K562 (cell line): ENCODE results near the gene P3H1. TPM values are rescaled to one million over a fixed set of nuclear protein-coding genes. Genes with fewer than 3 reads are reported as not detected.

Experiments used
- ATF3 ChIP-seq, 2 experiments: fragments of 450-650 bp in 1 of 2; sonication (generic) in 1 of 2; formaldehyde crosslinking in 1 of 2; IDR thresholded peaks in 1 of 2; conservative IDR thresholded peaks in 1 of 2; 2 replicates each; pipeline versions ENCODE4 v1.6.1 to v1.8.1; 2016 to 2023; ENCODE audit warnings: mild to moderate bottlenecking in 2 of 2, moderate library complexity in 2 of 2, inconsistent platforms in 1 of 2, missing genetic modification reagents in 1 of 2
- ELF1 ChIP-seq: fragments of 200-800 bp; sonication (Bioruptor generic); IDR thresholded peaks from 2 replicates; pipeline ENCODE4 v1.6.1; 2016; ENCODE audit warnings: missing genetic modification characterization, missing compliant biosample characterization
- ESRRA ChIP-seq: fragments of 450-650 bp; IDR thresholded peaks from 2 replicates; pipeline ENCODE4 v1.6.1; 2014; ENCODE audit warnings: low read depth, mild to moderate bottlenecking, moderate library complexity, borderline replicate concordance
- ESRRB ChIP-seq: fragments of 250-450 bp; sonication (Bioruptor Pico); IDR thresholded peaks from 2 replicates; pipeline ENCODE4 v1.5.0; 2020; ENCODE audit warnings: mild to moderate bottlenecking, moderate library complexity, borderline replicate concordance
- ETV5 ChIP-seq: sonication (generic); formaldehyde crosslinking; IDR thresholded peaks from 2 replicates; pipeline ENCODE4 v1.4.0; 2020; ENCODE audit warnings: low read depth, mild to moderate bottlenecking, missing genetic modification reagents
- ETV6 ChIP-seq, 3 experiments: fragments of 150-350 bp in 1 of 3; sonication (generic) in 1 of 3; formaldehyde crosslinking in 1 of 3; IDR thresholded peaks; 2 replicates each; pipeline versions ENCODE4 v1.6.1 to v1.8.0; 2014 to 2022; ENCODE audit warnings: borderline replicate concordance in 2 of 3, low read depth in 2 of 3, antibody characterized with exemption in 1 of 3, low read length in 1 of 3, mild to moderate bottlenecking in 1 of 3, missing genetic modification reagents in 1 of 3
- JUND ChIP-seq, 2 experiments: IDR thresholded peaks; 2 replicates in 1 of 2; 3 replicates in 1 of 2; pipeline ENCODE4 v1.6.1; 2011; ENCODE audit warnings: borderline replicate concordance in 2 of 2, low read depth in 2 of 2, low read length in 2 of 2, improper control_type of control experiment in 1 of 2, missing biosample characterization in 1 of 2, missing genetic modification characterization in 1 of 2, missing genetic modification reagents in 1 of 2
- KAT2B ChIP-seq: IDR thresholded peaks from one replicate; pipeline ENCODE4 v1.6.1; 2012; ENCODE audit warnings: low read depth, mild to moderate bottlenecking, control low read depth, inconsistent platforms, low read length, moderate library complexity
- KLF1 ChIP-seq: fragments of 450-650 bp; IDR thresholded peaks from 2 replicates; pipeline ENCODE4 v1.6.1; 2016; ENCODE audit warnings: missing genetic modification characterization, missing compliant biosample characterization
- POLR2H ChIP-seq: IDR thresholded peaks from 2 replicates; pipeline ENCODE4 v1.6.1; 2016; ENCODE audit warnings: missing genetic modification characterization, low read depth, mild to moderate bottlenecking, control low read depth, missing compliant biosample characterization, moderate library complexity
- PTRF ChIP-seq: fragments of 450-650 bp; IDR thresholded peaks from 2 replicates; pipeline ENCODE4 v1.6.1; 2016; ENCODE audit warnings: mild to moderate bottlenecking, missing genetic modification characterization, missing compliant biosample characterization
- RCOR1 ChIP-seq, 2 experiments: IDR thresholded peaks; 2 replicates each; pipeline ENCODE4 v1.6.1; 2012; ENCODE audit warnings: low read depth in 2 of 2, low read length in 2 of 2, borderline replicate concordance in 1 of 2, improper control_type of control experiment in 1 of 2
- TEAD2 ChIP-seq: fragments of 450-650 bp; IDR thresholded peaks from 2 replicates; pipeline ENCODE4 v1.6.1; 2016; ENCODE audit warnings: missing genetic modification characterization, control low read depth, missing compliant biosample characterization
- ZEB2 ChIP-seq: fragments of 450-650 bp; IDR thresholded peaks from 2 replicates; pipeline ENCODE4 v1.6.1; 2016
- ZNF699 ChIP-seq: fragments of 250-450 bp; sonication (Bioruptor Pico); IDR thresholded peaks from 2 replicates; pipeline ENCODE4 v1.8.0; 2021; ENCODE audit warnings: mild to moderate bottlenecking, moderate library complexity; ENCODE audit not compliant: insufficient replicate concordance
- polyA plus RNA-seq, 8 experiments: library from polyadenylated mRNA; depleted of rRNA in 4 of 8; stranded (reverse) in 5 of 8; unstranded in 3 of 8; fragments of >200 nt; fragmentation: Nextera tagmentation in 2 of 8; fragmentation: Illumina TruSeq in 1 of 8; extraction: Ambion mirVana in 2 of 8; extraction: Trizol in 1 of 8; gene quantifications; 2 replicates each; pipeline versions ENCODE4 v1.2.1 to v1.2.3, GENCODE V29; 2011 to 2014; ENCODE audit warnings: inconsistent platforms in 1 of 8, missing spikeins in 1 of 8
- total RNA-seq, 7 experiments: library from RNA; depleted of rRNA in 6 of 7; stranded (reverse); fragments of >200 nt in 6 of 7; fragmentation: Illumina TruSeq in 2 of 7; extraction: Trizol in 2 of 7; gene quantifications; 2 replicates each; pipeline versions ENCODE4 v1.2.1 to v1.2.3, GENCODE V29; 2011 to 2021; ENCODE audit warnings: low replicate concordance in 1 of 7
- TF ChIP-seq, protein P1 (sequence below), 2 experiments: fragments of 450-650 bp; formaldehyde crosslinking in 1 of 2; IDR thresholded peaks; 2 replicates each; pipeline versions ENCODE4 v1.4.0 to v1.6.1; 2014 to 2020; ENCODE audit warnings: mild to moderate bottlenecking in 2 of 2, borderline replicate concordance in 1 of 2, low read depth in 1 of 2
- TF ChIP-seq, protein P2 (sequence below): sonication (generic); formaldehyde crosslinking; IDR thresholded peaks from 2 replicates; pipeline ENCODE4 v1.8.0; 2022; ENCODE audit warnings: mild to moderate bottlenecking, missing genetic modification reagents

The P3H1 gene
- total and polyA plus RNA-seq, 9 of the 15 experiments (the other 6 are each of a cell fraction or from before 2014, with no cell fraction given), result 1.7 to 81.7 (median 45.7) TPM

DNA sequence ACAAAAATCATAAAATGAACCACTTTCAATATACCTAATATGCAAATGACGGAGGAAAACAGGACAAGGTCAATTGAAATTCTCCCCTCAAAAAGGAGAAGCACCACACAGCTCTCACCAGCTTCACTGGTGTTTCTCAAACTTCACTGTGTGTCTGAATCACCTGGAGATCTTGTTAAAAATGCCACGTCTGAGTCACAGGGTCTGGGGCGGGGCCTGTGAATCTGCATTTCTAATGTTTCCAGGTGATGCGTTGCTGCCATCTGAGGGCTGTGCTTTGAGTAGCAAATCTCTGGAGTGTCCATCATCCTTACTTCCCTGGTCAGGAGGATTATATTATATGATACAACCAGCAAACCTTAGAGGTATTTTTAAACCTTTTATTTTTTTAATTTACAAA lies 35.8 kb downstream of the P3H1 start (continued):
- TF ChIP-seq, protein P1, sequence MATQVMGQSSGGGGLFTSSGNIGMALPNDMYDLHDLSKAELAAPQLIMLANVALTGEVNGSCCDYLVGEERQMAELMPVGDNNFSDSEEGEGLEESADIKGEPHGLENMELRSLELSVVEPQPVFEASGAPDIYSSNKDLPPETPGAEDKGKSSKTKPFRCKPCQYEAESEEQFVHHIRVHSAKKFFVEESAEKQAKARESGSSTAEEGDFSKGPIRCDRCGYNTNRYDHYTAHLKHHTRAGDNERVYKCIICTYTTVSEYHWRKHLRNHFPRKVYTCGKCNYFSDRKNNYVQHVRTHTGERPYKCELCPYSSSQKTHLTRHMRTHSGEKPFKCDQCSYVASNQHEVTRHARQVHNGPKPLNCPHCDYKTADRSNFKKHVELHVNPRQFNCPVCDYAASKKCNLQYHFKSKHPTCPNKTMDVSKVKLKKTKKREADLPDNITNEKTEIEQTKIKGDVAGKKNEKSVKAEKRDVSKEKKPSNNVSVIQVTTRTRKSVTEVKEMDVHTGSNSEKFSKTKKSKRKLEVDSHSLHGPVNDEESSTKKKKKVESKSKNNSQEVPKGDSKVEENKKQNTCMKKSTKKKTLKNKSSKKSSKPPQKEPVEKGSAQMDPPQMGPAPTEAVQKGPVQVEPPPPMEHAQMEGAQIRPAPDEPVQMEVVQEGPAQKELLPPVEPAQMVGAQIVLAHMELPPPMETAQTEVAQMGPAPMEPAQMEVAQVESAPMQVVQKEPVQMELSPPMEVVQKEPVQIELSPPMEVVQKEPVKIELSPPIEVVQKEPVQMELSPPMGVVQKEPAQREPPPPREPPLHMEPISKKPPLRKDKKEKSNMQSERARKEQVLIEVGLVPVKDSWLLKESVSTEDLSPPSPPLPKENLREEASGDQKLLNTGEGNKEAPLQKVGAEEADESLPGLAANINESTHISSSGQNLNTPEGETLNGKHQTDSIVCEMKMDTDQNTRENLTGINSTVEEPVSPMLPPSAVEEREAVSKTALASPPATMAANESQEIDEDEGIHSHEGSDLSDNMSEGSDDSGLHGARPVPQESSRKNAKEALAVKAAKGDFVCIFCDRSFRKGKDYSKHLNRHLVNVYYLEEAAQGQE (IDR thresholded peaks at IDR 0.05; ENCODE audit: borderline replicate concordance), result peak; percentile 69; the same call in 1 of the 2 replicates
- TF ChIP-seq, protein P1 (CRISPR knock-in tag; IDR thresholded peaks at IDR 0.05; ENCODE audit: low read depth), result no peak
- TF ChIP-seq RCOR1 (IDR thresholded peaks at IDR 0.05; ENCODE audit: borderline replicate concordance in 1 of 2, low read depth in 2 of 2, low read length in 2 of 2) (peak in 1 of 2 experiments; percentile 43; a peak in 1 of 4 replicates), PTRF (tag) (no peak), ATF3 (IDR thresholded peaks at IDR 0.05) (peak; percentile 52), ATF3 (CRISPR knock-in tag; conservative IDR thresholded peaks at IDR 0.05) (no peak), ESRRB (CRISPR knock-in tag) (no peak), ETV6 (IDR thresholded peaks at IDR 0.05; ENCODE audit: borderline replicate concordance in 1 of 2, low read depth in 2 of 2, low read length in 1 of 2) (no peak), ETV6 (CRISPR knock-in tag; IDR thresholded peaks at IDR 0.05; ENCODE audit: borderline replicate concordance) (no peak), POLR2H (tag) (no peak), ZEB2 (0 out of 2 replicates have a peak, but pooled peaks have one; percentile 16), JUND (IDR thresholded peaks at IDR 0.05; ENCODE audit: borderline replicate concordance, low read depth, low read length) (peak; percentile 82), JUND (tag; IDR thresholded peaks at IDR 0.05; ENCODE audit: borderline replicate concordance, low read depth, low read length) (peak; percentile 82; the same call in 2 of the 3 replicates), ELF1 (tag) (no peak), TEAD2 (tag) (no peak), KLF1 (no peak), ETV5 (0 out of 2 replicates have a peak, but pooled peaks have one; percentile 34), ESRRA (no peak), ZNF699 (CRISPR knock-in tag) (no peak), KAT2B (no peak)
- TF ChIP-seq, protein P2, sequence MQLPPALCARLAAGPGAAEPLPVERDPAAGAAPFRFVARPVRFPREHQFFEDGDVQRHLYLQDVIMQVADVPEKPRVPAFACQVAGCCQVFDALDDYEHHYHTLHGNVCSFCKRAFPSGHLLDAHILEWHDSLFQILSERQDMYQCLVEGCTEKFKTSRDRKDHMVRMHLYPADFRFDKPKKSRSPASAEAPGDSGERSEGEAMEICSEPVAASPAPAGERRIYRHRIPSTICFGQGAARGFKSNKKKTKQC (CRISPR knock-in tag), result no peak
